HCT116 (cell line): ENCODE results near the gene TH. TPM values are rescaled to one million over a fixed set of nuclear protein-coding genes. Genes with fewer than 3 reads are reported as not detected.

Experiments
- ATAC-seq: fragments of 200-7000 bp; cut with Tn5 transposase; 2 replicates; pipeline ENCODE4 v1.9.1; 2020; ENCODE audit warnings: mild to moderate bottlenecking, moderate library complexity
- BruUV-seq: library from RNA; stranded (reverse); fragments of 400-500 nt; replicated peaks from 2 replicates; lab custom pipeline; 2021; lab: Mats Ljungman, UMichigan
- CTCF ChIA-PET: fragments of 300-600 bp; sonication (Branson Sonifier 250); formaldehyde crosslinking; loops from one replicate; lab custom pipeline; 2021; ENCODE audit warnings: antibody characterized with exemption; lab: Charles Lee
- POLR2A ChIA-PET: fragments of 300-600, 350-600 bp; sonication (Branson Sonifier 250); formaldehyde crosslinking; loops from one replicate; lab custom pipeline; 2021; ENCODE audit warnings: antibody characterized with exemption; lab: Charles Lee
- RAD21 ChIA-PET, 2 experiments: fragments of 300-600 bp; sonication (Branson Sonifier 250); formaldehyde crosslinking; loops; one replicate each; lab custom pipeline; 2023; ENCODE audit warnings: low total read pairs in 2 of 2; ENCODE audit not compliant: uncharacterized antibody in 2 of 2, unreplicated experiment in 2 of 2, low non-redundant PET in 1 of 2; lab: Charles Lee
- DNase-seq: peaks from one replicate; pipeline ENCODE4 v3.0.0-alpha.2; 2010; ENCODE audit warnings: low read depth, low spot score
- H2AFZ ChIP-seq: fragments of 200-600 bp; shearing (Covaris generic), sonication (generic); 2 replicates; pipeline ENCODE4 v1.6.1; 2017; ENCODE audit warnings: low read depth, mixed run types, mixed read lengths, antibody characterized with exemption, low read length; ENCODE audit not compliant: poor library complexity, severe bottlenecking
- H3K27ac ChIP-seq: 2 replicates; pipeline ENCODE4 v1.5.1; 2012; ENCODE audit warnings: low read depth, low read length
- H3K27me3 ChIP-seq: fragments of 200-600 bp; sonication (generic); 2 replicates; pipeline ENCODE4 v1.6.1; 2016; ENCODE audit warnings: mixed run types, low read length, mixed read lengths; ENCODE audit not compliant: insufficient read depth
- H3K36me3 ChIP-seq, 2 experiments: fragments of 200-500 bp in 1 of 2; fragments of 200-600 bp in 1 of 2; sonication (Bioruptor generic) in 1 of 2; sonication (generic) in 1 of 2; 2 replicates each; pipeline versions ENCODE4 v1.5.1 to v1.6.1; 2014 to 2016; ENCODE audit warnings: low read length in 2 of 2, inconsistent platforms in 1 of 2, mixed read lengths in 1 of 2, mixed run types in 1 of 2; ENCODE audit not compliant: insufficient read depth in 2 of 2, control insufficient read depth in 1 of 2
- H3K4me1 ChIP-seq, 2 experiments: fragments of 200-600 bp in 1 of 2; sonication (generic) in 1 of 2; 2 replicates each; pipeline versions ENCODE4 v1.5.1 to v1.6.1; 2012 to 2017; ENCODE audit warnings: low read length in 2 of 2, inconsistent platforms in 1 of 2, mild to moderate bottlenecking in 1 of 2, mixed read lengths in 1 of 2, mixed run types in 1 of 2, moderate library complexity in 1 of 2; ENCODE audit not compliant: insufficient read depth in 2 of 2, control insufficient read depth in 1 of 2
- H3K4me2 ChIP-seq: fragments of 200-600 bp; sonication (generic); 2 replicates; pipeline ENCODE4 v1.6.1; 2017; ENCODE audit warnings: mixed run types, low read length, mixed read lengths
- H3K4me3 ChIP-seq, 2 experiments: fragments of 200-600 bp in 1 of 2; sonication (generic) in 1 of 2; replicated peaks in 1 of 2; 2 replicates each; pipeline ENCODE4 v1.5.1; 2011 to 2016; ENCODE audit warnings: low read length in 2 of 2, control low read depth in 1 of 2, low read depth in 1 of 2, mild to moderate bottlenecking in 1 of 2, mixed read lengths in 1 of 2, mixed run types in 1 of 2
- H3K79me2 ChIP-seq: fragments of 200-600 bp; sonication (generic); 2 replicates; pipeline ENCODE4 v1.6.1; 2017; ENCODE audit warnings: mild to moderate bottlenecking, mixed run types, low read length, moderate library complexity, mixed read lengths; ENCODE audit not compliant: insufficient read depth
- H3K9ac ChIP-seq: fragments of 200-600 bp; sonication (generic); 2 replicates; pipeline ENCODE4 v1.6.1; 2016; ENCODE audit warnings: low read length, mixed read lengths
- H3K9me2 ChIP-seq: fragments of 200-600 bp; sonication (generic), shearing (Covaris generic); 2 replicates; pipeline ENCODE4 v1.6.1; 2017; ENCODE audit warnings: mixed run types, mild to moderate bottlenecking, moderate library complexity; ENCODE audit not compliant: insufficient read depth
- H3K9me3 ChIP-seq, 2 experiments: fragments of 200-500 bp in 1 of 2; fragments of 200-600 bp in 1 of 2; sonication (Bioruptor generic) in 1 of 2; sonication (generic) in 1 of 2; 2 replicates each; pipeline ENCODE4 v1.6.1; 2014 to 2017; ENCODE audit warnings: low read length in 2 of 2, mixed read lengths in 2 of 2, inconsistent platforms in 1 of 2, low read depth in 1 of 2, mild to moderate bottlenecking in 1 of 2, mixed run types in 1 of 2, moderate library complexity in 1 of 2; ENCODE audit not compliant: control insufficient read depth in 1 of 2, insufficient read depth in 1 of 2
- H4K20me1 ChIP-seq: fragments of 200-600 bp; sonication (generic), shearing (Covaris generic); 2 replicates; pipeline ENCODE4 v1.6.1; 2017; ENCODE audit warnings: mixed run types, mild to moderate bottlenecking, moderate library complexity; ENCODE audit not compliant: insufficient read depth
- ATF3 ChIP-seq: IDR thresholded peaks from 2 replicates; pipeline ENCODE4 v1.6.1; 2012
- CEBPB ChIP-seq: IDR thresholded peaks from 2 replicates; pipeline ENCODE4 v1.6.1; 2012; ENCODE audit warnings: low read depth
- CTCF ChIP-seq, 3 experiments: fragments of 200-600 bp in 1 of 3; sonication (generic) in 1 of 3; IDR thresholded peaks in 2 of 3; conservative IDR thresholded peaks in 1 of 3; 2 replicates each; pipeline ENCODE4 v1.5.1; 2012 to 2017; ENCODE audit warnings: low read depth in 2 of 3, low read length in 2 of 3, antibody characterized with exemption in 1 of 3, borderline replicate concordance in 1 of 3, control low read depth in 1 of 3, mild to moderate bottlenecking in 1 of 3, mixed read lengths in 1 of 3, mixed run types in 1 of 3, moderate library complexity in 1 of 3; ENCODE audit not compliant: insufficient read depth in 1 of 3
- EGR1 ChIP-seq: IDR thresholded peaks from 2 replicates; pipeline ENCODE4 v1.6.1; 2012; ENCODE audit warnings: low read depth
- EZH2 ChIP-seq: fragments of 200-600 bp; sonication (generic); IDR thresholded peaks from 2 replicates; pipeline ENCODE4 v1.6.1; 2017; ENCODE audit warnings: antibody characterized with exemption, mixed run types
- EZH2phosphoT487 ChIP-seq: fragments of 200-600 bp; IDR thresholded peaks from 2 replicates; pipeline ENCODE4 v1.6.1; 2018; ENCODE audit warnings: antibody characterized with exemption, borderline replicate concordance
- FOSL1 ChIP-seq: IDR thresholded peaks from 2 replicates; pipeline ENCODE4 v1.6.1; 2012; ENCODE audit warnings: low read depth
- JUND ChIP-seq: IDR thresholded peaks from 2 replicates; pipeline ENCODE4 v1.6.1; 2012
- MAX ChIP-seq: IDR thresholded peaks from 2 replicates; pipeline ENCODE4 v1.6.1; 2012
- POLR2A ChIP-seq: IDR thresholded peaks from 2 replicates; pipeline ENCODE4 v1.7.0; 2011; ENCODE audit warnings: borderline replicate concordance; ENCODE audit not compliant: insufficient read depth, insufficient read length; ENCODE audit errors: extremely low read depth
- POLR2AphosphoS5 ChIP-seq: IDR thresholded peaks from 2 replicates; pipeline ENCODE4 v1.6.1; 2011; ENCODE audit warnings: mild to moderate bottlenecking, low read depth, low read length, moderate library complexity
- SRF ChIP-seq: IDR thresholded peaks from 2 replicates; pipeline ENCODE4 v1.6.1; 2012; ENCODE audit warnings: low read depth
- TCF7L2 ChIP-seq: IDR thresholded peaks from 2 replicates; pipeline ENCODE4 v1.7.0; 2011; ENCODE audit warnings: borderline replicate concordance, inconsistent platforms; ENCODE audit not compliant: insufficient read depth, insufficient read length; ENCODE audit errors: extremely low read depth
- YY1 ChIP-seq: IDR thresholded peaks from 2 replicates; pipeline ENCODE4 v1.6.1; 2011; ENCODE audit warnings: low read length, low read depth, moderate library complexity, mild to moderate bottlenecking; ENCODE audit not compliant: insufficient replicate concordance; ENCODE audit errors: extremely low read depth
- ZBTB33 ChIP-seq: IDR thresholded peaks from 2 replicates; pipeline ENCODE4 v1.6.1; 2011; ENCODE audit warnings: mild to moderate bottlenecking, low read length, moderate library complexity; ENCODE audit not compliant: insufficient replicate concordance; ENCODE audit errors: extremely low read depth
- ZFX ChIP-seq: fragments of 450-650 bp; IDR thresholded peaks from 2 replicates; pipeline ENCODE4 v1.6.1; 2017
- ZNF274 ChIP-seq: fragments of 200-500 bp; sonication (Bioruptor generic); IDR thresholded peaks from 2 replicates; pipeline ENCODE4 v1.6.1; 2014; ENCODE audit warnings: mild to moderate bottlenecking, low read depth, low read length, inconsistent platforms
- intact Hi-C: fragments of 100-400 bp; cut with micrococcal nuclease; formaldehyde crosslinking; loops from 2 replicates; pipeline ENCODE4 v1.10.0; 2022
- total RNA-seq: library from RNA; stranded (reverse); gene quantifications from one replicate; pipeline ENCODE4 v1.2.1, GENCODE V29; 2021; ENCODE audit not compliant: unreplicated experiment

Gene TH
- total RNA-seq, 1 experiment from 2014 or later, result not detected

- Histone ChIP-seq H3K9me2 (no peaks in the 10 kb centered on the region), H3K27ac (no peak overlapping the region), H3K27me3 (no peaks in the 10 kb centered on the region), H3K9ac (no peak overlapping the region), H2AFZ (no peak overlapping the region), H3K9me3 (no peaks in the 10 kb centered on the region), H4K20me1 (no peaks in the 10 kb centered on the region), H3K4me1 (peaks cover 0 to 12% of the 10 kb centered on the region in 2 experiments; a peak in 1 of 4 replicates), H3K4me3 (no peak overlapping the region), H3K4me2 (no peak overlapping the region), H3K79me2 (no peaks in the 10 kb centered on the region), H3K36me3 (no peaks in the 10 kb centered on the region)
- ChIA-PET CTCF (interaction anchor here (1.4 kb wide), 1 partner anchor 9 kb away, joined by 3 read pairs; no protein-coding TSS in a partner anchor), POLR2A (no interaction called here), RAD21 (no interaction called here)
- ATAC-seq, result no peak
- no peak for DNase-seq
- no TSS peak for BruUV-seq
- TF ChIP-seq JUND (no peak), EGR1 (no peak), YY1 (no peak), CTCF (IDR thresholded peaks at IDR 0.05 in 2 of 3, conservative IDR thresholded peaks at IDR 0.05 in 1 of 3; ENCODE audit: borderline replicate concordance in 1 of 3, insufficient read depth in 1 of 3, low read depth in 2 of 3, low read length in 2 of 3) (no peak), CEBPB (no peak), TCF7L2 (no peak), EZH2 (no peak), MAX (no peak), POLR2AphosphoS5 (no peak), SRF (no peak), ATF3 (no peak), ZBTB33 (no peak), ZNF274 (no peak), POLR2A (no peak), ZFX (no peak), EZH2phosphoT487 (no peak), FOSL1 (no peak)
- intact Hi-C loops, result loop anchor here (5.0 to 10.0 kb wide), 2 partner anchors 207 to 339 kb away; partner anchors contain the start of gene TSSC4
These were observed 24.1 kb upstream of the TH start for GRCh38 chr11:2195756-2196088.
